HuH-7.5 (cell line): Measurements from ENCODE around the gene CMPK2.

Source experiments
- DNase-seq: peaks from one replicate; pipeline ENCODE4 v3.0.0; 2011; ENCODE audit warnings: low spot score

Gene CMPK2

DNA sequence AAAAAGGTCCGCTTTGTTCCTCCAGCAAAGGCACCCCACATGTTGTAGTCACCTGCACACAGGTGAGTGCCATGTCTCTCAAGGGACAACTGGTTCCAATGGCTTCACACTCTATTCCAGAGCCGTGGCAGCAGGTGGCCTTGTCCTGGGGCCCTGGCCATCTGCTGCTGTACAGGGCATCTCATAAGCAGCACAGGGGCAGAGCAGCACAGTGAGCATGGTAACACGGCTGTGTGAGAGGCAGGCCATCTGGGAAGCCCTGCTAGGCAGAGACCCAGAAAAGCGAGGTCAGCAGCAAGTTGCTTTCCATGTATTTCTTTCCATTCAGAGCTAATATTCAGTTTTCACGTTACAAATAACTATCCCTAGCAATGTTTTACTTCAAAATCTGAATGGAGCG lies 54.7 kb downstream of the CMPK2 start:
- DNase-seq = no peak

DNA sequence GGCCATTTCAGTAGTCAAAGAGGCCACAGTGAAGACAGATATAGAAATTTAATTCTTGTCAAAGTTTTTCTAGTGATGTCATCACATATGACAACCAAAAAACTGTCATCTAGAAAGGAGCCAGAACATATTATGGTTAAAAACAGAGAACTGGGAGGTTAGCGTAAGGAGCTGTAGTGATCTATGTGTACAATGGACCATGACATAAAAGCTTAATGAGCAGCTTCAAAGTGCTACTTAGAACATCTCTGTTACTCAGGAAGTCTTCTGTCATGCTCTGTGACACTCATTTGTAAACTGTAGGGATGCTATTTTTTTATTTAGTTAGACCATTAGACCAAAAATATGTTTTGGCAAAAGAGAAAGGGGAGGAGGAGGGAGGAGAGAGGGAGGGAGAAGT lies 57.3 kb downstream of the CMPK2 start:
- DNase-seq = no peak

DNA sequence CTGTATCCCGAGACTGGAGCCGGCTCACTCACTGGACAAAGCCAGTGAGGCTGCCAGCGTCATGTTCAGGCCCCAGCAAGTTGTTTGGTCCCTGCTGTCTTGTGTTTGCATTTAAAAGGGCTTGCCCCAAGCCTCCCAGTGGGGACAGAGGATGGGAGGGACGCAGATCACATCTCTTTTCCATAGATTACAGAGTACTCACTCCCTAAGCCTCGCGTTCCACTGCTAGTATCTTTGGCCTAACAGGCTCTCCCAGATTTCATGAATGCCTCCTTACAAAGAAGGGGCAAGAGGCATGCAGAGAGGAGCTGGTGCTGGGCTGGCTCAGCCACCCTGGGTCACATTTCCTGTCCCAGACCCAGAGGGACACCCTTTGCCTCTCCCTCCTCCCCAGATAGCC lies 59.1 kb downstream of the CMPK2 start:
- no peak for DNase-seq

DNA sequence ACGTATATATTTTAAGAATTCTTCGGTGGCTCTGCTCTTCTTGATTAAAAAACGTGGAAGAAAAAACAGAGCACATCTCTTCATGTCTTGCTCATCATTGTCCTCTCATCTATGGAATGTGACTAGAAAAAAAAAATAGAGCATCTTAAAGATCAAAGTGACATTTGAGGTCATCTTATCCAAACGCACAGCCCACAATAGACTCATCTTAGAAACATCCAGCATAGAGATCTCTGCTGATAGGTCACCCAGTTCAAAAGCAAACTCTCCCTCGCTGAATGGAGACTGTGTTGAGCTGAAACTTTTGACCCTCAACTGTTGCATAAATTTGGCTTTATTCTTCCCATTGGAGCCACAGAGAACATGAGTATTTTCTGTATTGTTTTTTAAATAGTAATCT lies 65.2 kb downstream of the CMPK2 start:
- DNase-seq = no peak
